ENCODE data around the gene TEX35. TPM values are rescaled to one million over a fixed set of nuclear protein-coding genes. Genes with fewer than 3 reads are reported as not detected.

TEX35 gene
- total and polyA plus RNA-seq, 2 experiments from 2014 or later, result not detected

DNA sequence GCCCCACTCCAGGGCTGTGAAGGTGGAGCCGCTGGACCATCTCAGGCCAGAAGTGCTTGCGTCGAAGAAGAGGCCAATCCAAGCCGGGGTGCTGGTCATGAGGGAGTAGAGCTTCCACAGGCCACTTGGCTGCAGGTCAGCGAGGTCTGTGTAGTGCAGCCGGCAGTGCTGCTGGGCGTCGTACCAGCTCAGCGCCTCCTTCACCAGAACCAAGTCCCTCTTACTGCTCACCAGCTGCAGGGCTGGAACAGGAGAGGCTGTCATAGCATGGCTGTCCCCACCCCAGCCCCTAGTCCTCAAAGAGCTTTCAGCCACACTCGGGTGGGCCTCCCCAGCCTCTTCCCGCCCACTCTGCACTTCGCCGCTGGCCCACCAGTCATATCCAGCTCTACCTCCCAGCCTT lies 18.3 kb upstream of the TEX35 start:
- TF ChIP-seq EZH2phosphoT487 (IDR thresholded peaks at IDR 0.05; ENCODE audit: insufficient read depth, low read depth) (no peak), EZH2 (IDR thresholded peaks at IDR 0.05; ENCODE audit: insufficient read depth, poor library complexity, severe bottlenecking) (no peak)
- Histone ChIP-seq H3K36me3 (ENCODE audit: low read depth) (no peaks in the 10 kb centered on the region), H3K27ac (no peak overlapping the region), H3K9me3 (ENCODE audit: low read depth) (no peaks in the 10 kb centered on the region), H4K20me1 (ENCODE audit: insufficient read depth) (no peaks in the 10 kb centered on the region), H3K9ac (no peak overlapping the region), H3K27me3 (replicated peaks; ENCODE audit: insufficient read depth) (no peaks in the 10 kb centered on the region), H3K9me2 (ENCODE audit: insufficient read depth) (no peaks in the 10 kb centered on the region), H3K4me1 (ENCODE audit: insufficient read depth) (no peaks in the 10 kb centered on the region), H3K79me2 (ENCODE audit: insufficient read depth) (no peaks in the 10 kb centered on the region), H3K4me2 (ENCODE audit: unreplicated experiment) (no peak overlapping the region), H3K4me3 (no peak overlapping the region), H2AFZ (no peak overlapping the region), H3F3A (ENCODE audit: insufficient read depth) (no peaks in the 10 kb centered on the region)
- DNase-seq, result no peak
- WGBS, 2 experiments (ENCODE audit: low coverage in 1 of 2, low lambda C conversion rate in 2 of 2, missing lambda C conversion rate in 2 of 2), result 88 to 90% methylated on average over 13 of the region's 13 CpGs
- in situ Hi-C loops (cut with MboI), result loop anchor here (10.0 kb wide), 1 partner anchor 190 kb away; no protein-coding TSS in a partner anchor

DNA sequence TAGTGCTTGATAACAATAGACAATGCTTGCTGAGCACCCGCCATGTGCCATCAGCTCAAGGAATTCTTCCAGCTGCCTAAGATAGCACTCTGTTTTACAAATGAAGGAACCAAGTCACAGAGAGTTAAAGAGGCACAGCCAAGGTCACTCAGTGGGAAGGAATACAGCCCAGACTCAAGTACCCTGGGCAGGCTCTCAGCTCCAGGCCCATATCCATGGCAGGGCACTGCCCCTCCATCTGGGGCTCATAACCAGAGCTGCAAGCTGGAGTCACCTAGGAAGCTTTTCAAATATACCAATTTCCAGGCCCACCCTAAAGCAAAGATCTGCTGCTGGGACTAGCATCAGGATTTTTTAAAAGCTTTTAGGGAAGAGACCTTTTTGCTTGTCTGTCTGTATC lies 17.8 kb upstream of the TEX35 start:
- no peak for DNase-seq
- H3K27ac ChIP-seq, result no peak overlapping the region
- WGBS, 2 experiments (ENCODE audit: low coverage in 1 of 2, low lambda C conversion rate in 2 of 2, missing lambda C conversion rate in 2 of 2), result 96 to 100% methylated on average over 1 of the region's 1 CpG

DNA sequence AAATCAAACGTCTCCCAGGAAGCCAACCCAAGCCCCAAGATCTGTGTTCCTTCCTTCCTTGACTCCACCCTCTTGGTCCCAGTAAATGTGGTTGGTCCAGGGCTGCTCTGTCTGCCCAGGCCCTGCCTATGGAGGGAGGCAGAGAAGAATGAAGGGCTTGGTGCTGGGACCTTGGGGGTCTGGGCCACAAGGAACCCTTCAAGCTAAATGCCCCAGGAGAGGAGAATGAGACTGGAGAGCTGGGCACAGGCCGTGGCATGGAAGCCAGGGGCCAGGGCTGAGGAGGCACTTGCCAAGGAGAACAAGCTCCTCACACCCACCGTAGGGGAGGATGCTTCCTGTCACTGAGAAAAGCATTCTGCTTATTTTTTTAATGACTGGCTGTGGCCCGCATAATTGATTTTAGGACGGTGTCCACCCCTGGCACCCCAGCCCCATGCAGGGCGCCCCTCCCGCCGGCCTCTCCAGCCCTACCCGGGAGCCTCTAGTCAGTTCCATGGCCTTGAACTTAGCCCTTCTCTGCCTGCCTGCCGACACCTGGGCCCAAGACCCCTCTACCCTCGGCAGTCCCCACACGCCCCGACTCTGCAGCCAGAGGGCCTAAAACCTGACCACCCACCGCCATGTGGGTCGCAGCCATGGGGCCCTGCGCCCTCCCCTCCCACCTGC lies 17.0 kb upstream of the TEX35 start:
- Histone ChIP-seq H3K9ac (no peak overlapping the region), H4K20me1 (ENCODE audit: insufficient read depth) (no peaks in the 10 kb centered on the region), H2AFZ (no peak overlapping the region), H3F3A (ENCODE audit: insufficient read depth) (no peaks in the 10 kb centered on the region), H3K4me3 (no peak overlapping the region), H3K36me3 (ENCODE audit: low read depth) (no peaks in the 10 kb centered on the region), H3K27ac (no peak overlapping the region), H3K4me2 (ENCODE audit: unreplicated experiment) (no peak overlapping the region), H3K9me3 (ENCODE audit: low read depth) (no peaks in the 10 kb centered on the region), H3K27me3 (replicated peaks; ENCODE audit: insufficient read depth) (no peaks in the 10 kb centered on the region), H3K9me2 (ENCODE audit: insufficient read depth) (no peaks in the 10 kb centered on the region), H3K4me1 (ENCODE audit: insufficient read depth) (no peaks in the 10 kb centered on the region), H3K79me2 (ENCODE audit: insufficient read depth) (no peaks in the 10 kb centered on the region)
- 79 to 89% methylated on average over 12 to 16 of the region's 16 CpGs for WGBS, 2 experiments (ENCODE audit: low coverage in 1 of 2, low lambda C conversion rate in 2 of 2, missing lambda C conversion rate in 2 of 2)
- DNase-seq, result no peak
- in situ Hi-C loops (cut with MboI), result loop anchor here (10.0 kb wide), 1 partner anchor 191 kb away; no protein-coding TSS in a partner anchor
- TF ChIP-seq EZH2 (IDR thresholded peaks at IDR 0.05; ENCODE audit: insufficient read depth, poor library complexity, severe bottlenecking) (no peak), EZH2phosphoT487 (IDR thresholded peaks at IDR 0.05; ENCODE audit: insufficient read depth, low read depth) (no peak)

More for the DNA sequence above, 17.8 kb upstream of the TEX35 start:
- Histone ChIP-seq H3K4me1 (ENCODE audit: insufficient read depth) (no peaks in the 10 kb centered on the region), H3K4me3 (no peak overlapping the region), H3K4me2 (ENCODE audit: unreplicated experiment) (no peak overlapping the region), H3K9ac (no peak overlapping the region), H3K9me2 (ENCODE audit: insufficient read depth) (no peaks in the 10 kb centered on the region), H2AFZ (no peak overlapping the region), H4K20me1 (ENCODE audit: insufficient read depth) (no peaks in the 10 kb centered on the region), H3K9me3 (ENCODE audit: low read depth) (no peaks in the 10 kb centered on the region), H3F3A (ENCODE audit: insufficient read depth) (no peaks in the 10 kb centered on the region), H3K36me3 (ENCODE audit: low read depth) (no peaks in the 10 kb centered on the region), H3K27me3 (replicated peaks; ENCODE audit: insufficient read depth) (no peaks in the 10 kb centered on the region), H3K79me2 (ENCODE audit: insufficient read depth) (no peaks in the 10 kb centered on the region)
- TF ChIP-seq EZH2phosphoT487 (IDR thresholded peaks at IDR 0.05; ENCODE audit: insufficient read depth, low read depth), result no peak
- in situ Hi-C loops (cut with MboI), result loop anchor here (10.0 kb wide), 1 partner anchor 190 kb away; no protein-coding TSS in a partner anchor

- Histone ChIP-seq H3K36me3 (ENCODE audit: low read depth) (no peaks in the 10 kb centered on the region), H3K4me1 (ENCODE audit: insufficient read depth) (no peaks in the 10 kb centered on the region), H3K79me2 (ENCODE audit: insufficient read depth) (no peaks in the 10 kb centered on the region), H4K20me1 (ENCODE audit: insufficient read depth) (no peaks in the 10 kb centered on the region), H3K9me2 (ENCODE audit: insufficient read depth) (no peaks in the 10 kb centered on the region), H3K9ac (no peak within 1 kb of the TSS), H3K27ac (no peak within 1 kb of the TSS), H2AFZ (no peak within 1 kb of the TSS), H3K9me3 (ENCODE audit: low read depth) (no peaks in the 10 kb centered on the region), H3F3A (ENCODE audit: insufficient read depth) (no peaks in the 10 kb centered on the region), H3K4me2 (ENCODE audit: unreplicated experiment) (no peak within 1 kb of the TSS), H3K4me3 (no peak within 1 kb of the TSS), H3K27me3 (replicated peaks; ENCODE audit: insufficient read depth) (no peaks in the 10 kb centered on the region)
- in situ Hi-C loops (cut with MboI), result loop anchor here (10.0 kb wide), 1 partner anchor 192 kb away; no protein-coding TSS in a partner anchor
- WGBS, 2 experiments (ENCODE audit: low coverage in 1 of 2, low lambda C conversion rate in 2 of 2, missing lambda C conversion rate in 2 of 2), result 86 to 87% methylated on average over 22 to 26 of the region's 26 CpGs
- no peak for DNase-seq
- TF ChIP-seq EZH2 (IDR thresholded peaks at IDR 0.05; ENCODE audit: insufficient read depth, poor library complexity, severe bottlenecking) (no peak), EZH2phosphoT487 (IDR thresholded peaks at IDR 0.05; ENCODE audit: insufficient read depth, low read depth) (no peak)
Measured at GRCh38 chr1:178496410-178497135, 16.3 kb upstream of the TEX35 start, which contains the start of gene CLEC20A. CLEC20A (minus strand) TSS chr1:178496964; CDS start chr1:178496939, 25 bp downstream.

Data from GM23248 (cell line).